HEK293T (cell line): ENCODE measurements around the gene PRR5.

Experiments
- ARNT ChIP-seq: fragments of 450-650 bp; IDR thresholded peaks from 2 replicates; pipeline ENCODE4 v1.6.1; 2017; ENCODE audit warnings: mild to moderate bottlenecking
- BHLHE40 ChIP-seq: fragments of 450-650 bp; IDR thresholded peaks from 2 replicates; pipeline ENCODE4 v1.6.1; 2016; ENCODE audit warnings: mild to moderate bottlenecking, moderate library complexity, borderline replicate concordance
- ELF4 ChIP-seq: fragments of 450-650 bp; IDR thresholded peaks from 2 replicates; pipeline ENCODE4 v1.6.1; 2017; ENCODE audit warnings: antibody characterized with exemption
- FOXA1 ChIP-seq: fragments of 450-650 bp; IDR thresholded peaks from 2 replicates; pipeline ENCODE4 v1.6.1; 2016; ENCODE audit warnings: mild to moderate bottlenecking
- FOXK2 ChIP-seq: fragments of 450-650 bp; IDR thresholded peaks from 2 replicates; pipeline ENCODE4 v1.6.1; 2016; ENCODE audit warnings: mild to moderate bottlenecking
- FOXM1 ChIP-seq: fragments of 450-650 bp; IDR thresholded peaks from 2 replicates; pipeline ENCODE4 v1.6.1; 2017; ENCODE audit warnings: mild to moderate bottlenecking, borderline replicate concordance
- HDGF ChIP-seq: fragments of 450-650 bp; IDR thresholded peaks from 2 replicates; pipeline ENCODE4 v1.6.1; 2017; ENCODE audit warnings: antibody characterized with exemption, borderline replicate concordance
- L3MBTL2 ChIP-seq: fragments of 450-650 bp; conservative IDR thresholded peaks from 2 replicates; pipeline ENCODE4 v1.6.1; 2016; ENCODE audit warnings: mild to moderate bottlenecking
- LEF1 ChIP-seq: fragments of 450-650 bp; IDR thresholded peaks from 2 replicates; pipeline ENCODE4 v1.6.1; 2017; ENCODE audit warnings: mild to moderate bottlenecking, borderline replicate concordance
- PKNOX1 ChIP-seq: fragments of 450-650 bp; IDR thresholded peaks from 2 replicates; pipeline ENCODE4 v1.6.1; 2016
- SP1 ChIP-seq: fragments of 450-650 bp; IDR thresholded peaks from 2 replicates; pipeline ENCODE4 v1.6.1; 2017
- SUZ12 ChIP-seq: fragments of 450-650 bp; IDR thresholded peaks from 2 replicates; pipeline ENCODE4 v1.6.1; 2016; ENCODE audit warnings: mild to moderate bottlenecking
- TARDBP ChIP-seq: fragments of 450-650 bp; IDR thresholded peaks from 2 replicates; pipeline ENCODE4 v1.6.1; 2016
- ZNF384 ChIP-seq: fragments of 450-650 bp; IDR thresholded peaks from 2 replicates; pipeline ENCODE4 v1.6.1; 2016

- TF ChIP-seq FOXA1 (no peak), SP1 (no peak), TARDBP (no peak), ELF4 (no peak), FOXM1 (no peak), HDGF (no peak), PKNOX1 (no peak), ARNT (no peak), BHLHE40 (no peak), LEF1 (no peak), FOXK2 (no peak), SUZ12 (no peak), L3MBTL2 (no peak), ZNF384 (no peak)
Measured at GRCh38 chr22:44722611-44723010, 20.6 kb downstream of the PRR5 start.
